Effector CD4-positive, alpha-beta T cell (primary cell): ENCODE results near the gene GPR55.
"Not testable (repeated sequence)": the region's sequence is repeated elsewhere in the genome, so short reads cannot be mapped to it uniquely, and the experiment has no call there.

Experiments used
- DNase-seq: peaks from one replicate; pipeline ENCODE4 v3.0.0-alpha.2; 2020

The GPR55 gene

DNA sequence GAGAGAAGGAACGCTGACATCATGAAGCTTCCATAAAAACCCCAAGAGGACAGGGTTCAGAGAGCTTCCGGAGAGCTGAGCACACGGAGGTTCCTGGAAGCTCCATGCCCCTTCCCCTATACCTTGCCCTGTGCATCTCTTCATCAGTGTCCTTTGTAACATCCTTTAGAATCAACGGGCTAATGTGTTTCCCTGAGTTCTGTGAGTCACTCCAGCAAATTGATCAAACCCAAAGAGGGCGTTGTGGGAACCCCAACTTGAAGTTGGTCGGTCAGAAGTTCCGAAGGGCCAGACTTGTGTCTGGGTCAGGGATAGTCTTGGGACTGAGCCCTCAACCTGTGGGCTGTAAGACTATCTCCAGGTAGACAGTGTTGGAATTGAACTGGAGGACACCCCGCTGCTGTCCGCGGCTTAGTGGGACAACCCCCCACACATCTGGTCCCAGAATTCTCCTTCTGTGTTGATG lies 25.9 kb upstream of the GPR55 start:
- DNase-seq = no peak

DNA sequence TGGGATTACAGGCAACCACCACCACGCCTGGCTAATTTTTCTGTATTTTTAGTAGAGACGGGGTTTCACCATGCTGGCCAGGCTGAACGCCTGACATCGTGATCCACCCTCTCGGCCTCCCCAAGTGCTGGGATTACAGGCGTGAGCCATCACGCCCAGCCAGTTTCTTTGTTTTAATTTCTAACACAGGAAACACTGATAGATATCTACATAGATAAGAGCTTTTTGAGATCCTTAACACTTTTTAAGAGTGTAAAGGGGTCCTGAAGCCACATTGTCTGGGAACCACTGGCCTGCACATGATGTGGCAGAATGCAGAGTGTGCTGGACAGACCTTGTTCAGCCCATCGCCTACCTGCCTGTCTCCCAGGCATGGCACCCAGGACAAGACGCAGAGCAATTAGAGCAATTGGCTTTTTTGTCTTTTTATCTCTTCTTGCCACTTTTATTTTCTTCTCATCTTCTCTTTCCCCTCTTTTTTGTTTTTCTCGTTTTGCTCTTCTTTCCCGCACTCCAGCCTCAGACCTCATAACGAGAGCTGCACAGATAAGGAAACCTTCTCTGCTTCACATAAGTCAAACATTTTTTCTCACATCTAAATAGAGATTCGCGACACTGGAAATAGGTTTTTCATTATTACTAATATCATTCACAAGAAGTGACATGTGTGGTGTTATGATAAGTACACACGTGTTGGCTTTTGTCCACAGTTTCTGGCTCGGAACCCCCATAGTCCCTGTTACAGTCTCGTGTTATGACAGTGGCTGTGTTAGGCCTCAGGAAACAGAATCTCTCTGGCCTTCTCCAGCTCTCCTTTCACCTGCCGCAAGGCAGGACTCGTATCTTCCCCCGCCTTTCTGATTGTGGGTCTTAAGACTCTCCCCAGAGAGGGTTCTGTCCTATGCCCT lies 25.2 kb upstream of the GPR55 start:
- DNase-seq = no peak

DNA sequence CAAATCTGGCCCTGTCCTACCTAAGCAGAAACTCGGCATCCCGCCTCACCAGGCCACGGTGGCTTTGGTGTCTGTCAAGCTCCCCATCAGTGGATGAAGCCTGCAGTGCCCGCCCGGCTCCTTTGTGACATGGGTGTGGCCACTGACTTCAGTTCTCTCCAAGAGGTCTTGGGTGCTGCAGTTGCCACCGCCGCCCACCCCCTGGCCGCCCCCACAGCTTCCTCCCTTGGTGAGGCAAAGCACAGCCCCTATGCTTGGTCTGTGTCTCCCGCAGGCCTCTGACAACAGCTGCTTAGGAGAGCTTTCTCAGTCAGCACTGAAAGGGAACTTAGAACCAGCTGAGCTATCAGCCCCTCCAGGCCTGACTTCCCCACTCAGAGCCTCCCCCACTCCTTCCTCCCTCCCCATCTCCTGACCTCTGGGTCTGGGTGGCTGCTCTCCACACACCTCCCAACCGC lies 22.9 kb upstream of the GPR55 start:
- DNase-seq = no peak

DNA sequence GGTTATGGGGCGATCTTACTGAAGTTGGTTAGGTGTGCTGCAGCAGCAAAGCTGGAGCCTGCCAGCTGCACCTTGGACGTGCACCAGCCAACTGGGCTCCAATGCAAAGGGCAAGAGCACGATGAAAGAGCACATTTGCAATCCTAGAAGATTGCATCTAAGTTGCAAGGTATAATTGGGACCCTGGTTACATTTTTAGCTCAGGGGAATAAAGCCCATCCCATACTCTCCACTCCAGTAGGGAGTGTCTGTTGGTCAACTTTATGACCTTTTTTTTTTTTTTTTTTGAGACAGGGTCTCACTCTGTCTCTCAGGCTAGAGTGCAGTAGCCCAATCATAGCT lies 22.2 kb upstream of the GPR55 start:
- no peak for DNase-seq

DNA sequence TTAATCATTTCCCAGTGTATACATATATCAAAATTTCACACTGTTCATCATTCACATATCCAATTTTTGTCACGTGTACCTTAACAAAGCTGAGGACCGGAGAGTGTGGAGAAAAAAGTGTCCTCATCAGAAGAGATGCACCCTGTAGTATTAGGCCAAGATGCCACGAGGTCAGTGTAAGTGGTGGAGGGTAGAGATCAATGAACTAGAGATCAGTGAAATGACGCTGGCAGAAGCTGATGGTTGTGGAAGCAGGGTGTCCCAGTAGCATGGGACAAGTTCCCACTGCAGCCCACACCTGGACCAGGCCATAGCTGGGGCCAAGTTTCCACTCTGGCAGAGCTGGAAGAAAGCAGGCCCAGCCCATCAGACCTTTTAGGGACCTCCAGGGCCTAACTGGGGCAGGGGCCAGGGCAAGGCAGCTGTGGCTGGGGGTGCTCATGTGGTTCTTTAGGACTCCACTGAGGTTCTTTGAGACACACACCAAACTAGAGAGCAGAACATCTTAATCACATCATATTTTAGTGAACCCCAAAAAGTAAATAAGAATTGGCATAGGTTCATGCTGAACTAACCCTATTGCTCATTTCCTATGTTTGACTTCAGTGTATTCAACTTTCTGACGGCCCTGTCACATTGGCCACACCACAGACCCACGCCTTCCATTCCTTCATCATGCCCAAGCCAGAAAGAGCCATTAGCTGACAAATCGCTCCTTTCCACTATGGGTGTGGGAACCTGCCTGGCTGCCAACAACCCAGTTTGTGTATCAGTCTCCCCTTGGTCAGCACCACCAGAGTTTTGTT lies 21.6 kb upstream of the GPR55 start:
- DNase-seq = no peak

DNA sequence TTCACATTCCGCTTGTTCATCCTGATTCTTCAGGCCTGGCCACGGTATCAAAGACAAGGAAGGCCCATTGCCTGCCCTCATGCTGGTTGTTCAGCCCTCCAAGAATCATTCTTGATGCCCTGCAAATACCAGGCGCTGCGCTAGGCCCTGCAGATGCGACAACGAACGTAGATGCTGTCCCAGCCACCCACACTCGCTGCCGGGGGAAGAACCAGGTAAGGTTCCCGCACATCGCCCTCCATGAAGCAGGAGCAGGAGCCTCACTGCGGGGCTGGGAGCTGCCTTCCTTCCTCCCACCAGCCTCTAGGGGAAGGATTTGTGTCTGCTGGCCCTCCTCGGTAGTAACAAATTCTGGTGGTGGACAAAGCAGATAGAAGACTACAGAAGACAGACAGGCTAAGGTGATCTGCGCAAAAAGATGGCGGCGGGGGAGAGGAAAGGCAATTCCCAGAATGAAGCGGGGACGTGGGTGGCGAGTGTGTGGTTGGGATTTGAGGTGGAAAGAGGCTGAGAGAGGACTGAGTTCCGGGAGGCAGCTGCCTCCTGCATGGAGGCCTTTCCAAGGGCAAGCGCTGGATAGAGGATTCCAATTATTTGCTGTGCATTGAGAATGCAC lies 19.8 kb upstream of the GPR55 start:
- DNase-seq = no peak

DNA sequence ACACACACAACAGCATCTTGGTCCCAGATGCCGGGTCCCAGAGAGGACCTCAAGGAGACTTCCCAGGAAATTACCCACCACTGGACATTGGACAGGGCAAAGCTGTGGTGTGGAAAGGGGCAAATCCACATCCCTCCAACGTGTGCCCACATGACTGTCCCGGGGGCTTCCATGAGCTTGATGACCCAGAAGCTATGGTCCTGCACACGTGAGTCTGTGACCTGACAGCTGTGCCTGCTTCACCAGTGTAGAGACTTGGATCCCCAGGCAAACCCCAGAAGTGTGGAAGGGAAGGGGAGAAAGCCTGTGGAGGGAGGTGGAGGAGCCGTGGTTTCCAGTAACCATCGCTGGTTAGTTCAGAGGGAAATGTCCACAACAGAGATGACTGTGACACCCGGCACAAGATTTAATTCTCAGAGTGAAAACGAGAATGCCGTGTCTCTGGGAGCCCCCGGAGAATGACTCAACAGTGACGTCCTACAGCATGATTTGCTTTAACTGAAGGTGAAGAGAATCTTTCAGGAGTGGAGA lies 19.1 kb upstream of the GPR55 start:
- DNase-seq = no peak

DNA sequence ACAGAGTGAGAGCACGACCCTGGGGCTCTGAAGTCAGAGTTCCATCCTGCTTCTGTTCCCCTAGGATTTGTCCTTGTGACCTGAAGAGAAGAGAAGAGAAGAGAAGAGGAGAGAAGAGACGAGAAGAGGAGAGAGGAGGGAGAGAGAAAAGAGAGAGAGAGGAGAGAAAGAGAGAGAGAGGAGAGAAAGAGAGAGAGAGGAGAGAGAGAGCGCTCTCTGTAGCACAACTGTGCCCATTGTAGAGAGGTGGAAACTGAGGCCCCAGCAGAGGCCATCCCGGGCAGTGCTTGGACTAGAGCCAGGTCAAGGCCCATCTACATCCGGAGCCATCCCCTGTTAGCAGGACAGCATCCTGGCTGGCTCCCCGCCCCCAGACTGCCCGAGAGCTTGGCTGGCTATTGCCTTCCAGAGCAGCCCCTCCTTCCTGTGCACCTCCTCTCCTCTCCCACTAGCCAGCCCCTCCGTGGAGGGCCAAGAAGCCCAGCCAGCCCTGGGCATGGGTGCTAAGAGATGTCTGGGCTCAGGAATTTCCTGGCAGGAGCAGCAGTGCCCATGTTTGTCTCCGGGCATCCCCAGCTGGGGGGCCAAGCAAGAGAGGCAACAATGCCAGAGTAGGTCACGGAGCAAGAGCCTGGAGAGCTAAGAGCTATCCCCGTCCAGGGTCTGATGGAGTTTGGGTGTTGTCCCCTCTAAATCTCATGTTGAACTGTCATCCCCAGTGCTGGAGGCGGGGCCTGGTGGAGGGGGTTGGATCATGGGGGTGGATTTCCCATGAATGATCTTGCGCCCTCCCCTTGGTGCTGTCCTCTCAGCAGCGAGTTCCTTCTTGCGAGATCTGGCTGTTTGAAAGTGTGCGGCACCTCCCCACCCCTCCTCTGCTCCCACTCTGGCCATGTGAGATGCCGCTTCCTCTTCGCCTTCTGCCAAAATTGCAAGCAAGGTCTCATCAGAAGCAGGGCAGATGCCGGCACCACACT lies 18.2 kb upstream of the GPR55 start:
- no peak for DNase-seq

DNA sequence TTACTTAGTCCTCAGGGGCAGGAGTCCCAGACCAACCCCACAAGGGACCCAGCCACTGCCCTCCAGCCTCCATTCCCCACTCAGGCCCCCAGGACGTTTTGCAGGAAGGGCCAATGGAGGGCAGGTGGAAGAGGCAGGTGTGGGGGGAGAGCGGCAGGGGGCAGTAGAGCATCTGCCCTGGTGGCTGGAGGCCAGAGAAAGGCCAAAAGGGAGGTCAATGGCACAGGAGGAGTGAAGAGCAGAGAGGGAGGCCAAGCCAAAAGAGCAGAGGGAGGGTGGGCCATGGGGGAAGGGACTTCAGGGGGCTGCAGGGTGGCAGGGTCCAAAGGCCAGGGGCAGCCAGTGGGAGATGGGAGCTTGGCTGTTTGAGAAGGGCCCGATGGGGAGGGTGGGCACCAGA lies 17.3 kb upstream of the GPR55 start:
- DNase-seq = no peak

DNA sequence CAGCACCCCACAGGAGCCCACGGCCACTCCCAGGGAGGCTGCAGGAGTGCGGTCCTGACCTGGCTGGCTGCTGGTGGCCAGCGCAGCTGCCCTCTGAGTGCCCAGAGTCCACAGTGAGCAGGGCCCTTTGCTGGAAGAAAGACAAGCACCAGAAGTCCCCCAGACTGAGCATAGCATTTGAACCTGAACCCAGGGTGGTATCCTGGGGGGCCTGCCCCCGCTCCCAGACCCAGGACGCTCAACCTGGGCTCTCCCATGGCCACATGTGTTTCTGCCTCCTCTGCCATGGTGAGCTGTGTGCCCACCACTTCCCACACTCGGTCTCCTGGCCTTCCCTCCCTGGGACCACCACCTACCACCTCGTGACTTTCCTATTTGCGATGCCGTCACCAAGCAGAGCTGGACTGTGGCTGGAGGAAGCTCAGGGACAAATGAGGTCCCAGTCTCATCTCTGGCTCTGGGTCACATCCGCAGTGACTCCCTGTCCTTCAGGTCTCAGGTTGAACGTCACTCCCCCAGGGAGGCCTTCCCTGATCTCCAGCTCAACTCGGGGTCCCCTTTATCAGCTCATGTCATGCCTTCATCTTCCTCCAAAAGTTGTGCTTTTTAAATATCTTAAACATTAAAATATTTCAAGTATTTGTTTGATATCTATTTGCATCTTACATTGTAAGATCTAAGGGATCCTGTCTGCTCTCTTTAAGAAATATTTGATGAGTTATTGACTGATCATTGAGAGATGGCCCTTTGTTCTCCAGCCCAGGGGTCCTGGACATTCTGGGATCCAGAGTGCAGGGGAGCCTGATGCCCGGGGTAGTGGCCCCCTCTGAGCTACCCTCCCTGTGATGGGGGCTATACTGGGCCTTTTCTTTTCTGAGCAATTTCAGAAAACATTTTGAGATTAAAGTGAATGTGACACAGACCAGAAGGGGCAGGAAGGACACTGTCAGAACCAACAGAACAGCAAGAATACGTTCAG lies 16.4 kb upstream of the GPR55 start:
- DNase-seq = no peak

DNA sequence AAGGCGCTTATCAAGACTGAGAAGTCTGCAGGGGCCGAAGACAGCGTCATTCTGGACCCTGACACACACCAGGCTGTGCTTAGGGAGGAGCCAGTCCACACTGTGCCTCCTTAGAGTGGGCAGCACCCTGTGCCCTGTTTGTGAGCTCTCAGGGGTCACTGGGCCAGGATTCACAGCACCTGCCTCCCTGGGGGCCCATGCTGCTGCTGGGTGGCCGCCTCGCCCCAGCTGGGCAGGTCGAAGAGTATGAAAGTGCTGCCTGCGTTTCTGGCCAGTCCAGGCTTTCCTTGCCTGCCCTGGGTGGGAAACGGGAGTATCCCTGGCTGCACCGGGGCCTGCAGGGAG lies 15.4 kb upstream of the GPR55 start:
- DNase-seq = no peak

DNA sequence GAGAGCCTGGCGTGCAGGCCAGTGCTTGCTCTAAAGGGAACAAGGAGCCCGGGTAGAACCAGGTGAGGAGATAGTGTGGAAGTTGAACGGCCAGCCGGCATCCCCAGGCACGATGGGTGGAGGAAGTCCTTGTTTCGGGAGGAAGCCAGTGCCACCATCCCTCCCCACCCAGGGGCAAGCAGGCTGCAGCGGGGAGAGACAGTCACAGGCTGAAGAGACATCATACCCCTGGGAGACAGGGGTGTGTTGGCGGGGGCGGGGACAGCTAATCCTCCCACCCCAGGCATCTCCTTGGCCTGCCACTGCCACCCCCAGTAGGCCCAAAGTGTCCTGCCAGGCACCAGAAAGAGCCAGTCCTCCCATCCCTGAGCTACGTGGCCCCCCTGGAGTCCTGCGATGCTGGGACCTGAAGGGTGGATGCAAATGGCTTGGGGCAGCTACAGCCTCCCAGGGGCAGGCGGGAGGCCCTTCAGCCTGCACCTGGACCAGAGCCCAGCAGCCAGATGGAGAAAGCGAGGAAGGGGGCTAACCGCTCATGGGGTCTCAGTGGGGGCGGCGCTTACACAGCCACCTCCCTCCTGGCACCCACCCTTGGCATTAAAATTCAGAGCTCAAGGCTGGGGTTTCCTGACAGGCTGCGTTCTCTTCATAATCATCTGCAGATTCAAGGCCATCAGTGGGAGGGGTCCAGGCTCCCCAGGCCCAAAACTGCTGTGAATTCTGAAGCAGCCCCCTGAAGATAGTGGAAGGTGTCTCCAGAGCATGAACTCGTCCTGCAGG lies 14.8 kb upstream of the GPR55 start:
- no peak for DNase-seq

DNA sequence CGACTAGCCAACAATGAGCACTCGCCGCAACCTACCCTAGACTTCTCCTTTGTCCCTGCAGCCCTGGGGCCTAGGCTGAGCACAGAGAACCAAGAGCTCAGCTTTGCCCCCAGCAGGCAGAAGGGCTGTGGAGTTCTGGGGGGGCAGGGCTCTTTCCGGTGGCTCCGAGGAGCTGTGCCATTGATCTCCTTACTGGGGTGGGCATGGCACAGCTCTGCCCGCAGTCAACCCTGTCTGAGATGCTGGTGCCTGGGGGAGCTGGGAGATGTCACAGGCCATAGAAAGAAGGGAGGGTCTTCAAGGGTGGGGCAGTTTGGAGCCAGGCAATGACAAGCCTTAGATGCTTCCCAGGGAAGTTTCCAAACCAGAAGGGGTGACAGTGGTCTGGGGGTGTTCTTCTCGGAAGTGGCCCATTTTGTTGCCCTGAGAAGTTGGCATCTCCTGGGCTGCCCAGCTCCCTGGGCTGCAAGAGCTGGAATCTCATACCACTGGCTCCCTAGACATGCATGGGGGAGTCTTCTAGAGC lies 14.1 kb upstream of the GPR55 start:
- no peak for DNase-seq

DNA sequence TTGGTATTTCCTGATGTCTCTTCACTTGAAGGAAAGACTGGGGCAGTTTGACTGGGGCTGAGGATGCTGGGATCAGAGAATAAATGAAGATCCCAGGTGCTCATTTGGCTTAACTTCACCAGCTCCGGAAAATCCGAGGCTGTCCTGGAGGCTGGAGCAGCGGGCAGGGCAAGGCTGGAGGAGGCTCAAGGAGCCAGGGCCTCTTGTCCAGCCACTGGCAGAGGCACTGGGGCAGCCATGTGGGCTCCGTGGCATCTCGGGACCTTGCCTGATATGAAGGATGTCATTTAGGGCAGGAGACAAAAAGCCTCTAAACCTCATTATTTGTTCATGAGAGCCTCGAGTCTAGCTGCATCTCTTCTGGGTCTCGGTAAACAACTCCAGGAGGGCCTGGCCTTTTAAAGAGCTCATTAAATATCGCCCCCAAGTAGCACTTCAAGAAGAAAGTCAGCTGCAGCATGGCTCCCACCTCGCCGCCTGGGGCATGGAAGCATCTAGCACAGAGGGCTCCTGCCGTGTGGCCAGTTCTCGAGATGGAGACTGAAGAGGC lies 13.5 kb upstream of the GPR55 start:
- DNase-seq = no peak

DNA sequence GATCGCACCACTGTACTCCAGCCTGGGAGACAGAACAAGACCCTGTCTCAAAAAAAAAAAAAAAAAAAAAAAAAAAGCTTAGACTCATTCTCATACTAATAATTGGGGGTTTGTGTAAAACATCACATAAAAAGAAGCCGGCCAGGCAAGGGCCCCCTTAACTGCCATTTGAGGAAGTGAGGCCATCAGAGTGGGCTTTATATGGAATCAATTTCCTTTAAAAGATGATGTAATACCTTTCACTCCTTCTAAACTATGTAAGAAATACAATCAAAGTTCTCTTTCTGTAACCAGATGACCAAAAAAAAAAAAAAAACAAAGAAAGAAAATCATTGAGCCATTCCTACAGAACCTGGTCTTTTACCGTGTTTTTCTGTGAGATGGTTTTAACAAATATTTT lies 13.1 kb upstream of the GPR55 start:
- DNase-seq = no peak

DNA sequence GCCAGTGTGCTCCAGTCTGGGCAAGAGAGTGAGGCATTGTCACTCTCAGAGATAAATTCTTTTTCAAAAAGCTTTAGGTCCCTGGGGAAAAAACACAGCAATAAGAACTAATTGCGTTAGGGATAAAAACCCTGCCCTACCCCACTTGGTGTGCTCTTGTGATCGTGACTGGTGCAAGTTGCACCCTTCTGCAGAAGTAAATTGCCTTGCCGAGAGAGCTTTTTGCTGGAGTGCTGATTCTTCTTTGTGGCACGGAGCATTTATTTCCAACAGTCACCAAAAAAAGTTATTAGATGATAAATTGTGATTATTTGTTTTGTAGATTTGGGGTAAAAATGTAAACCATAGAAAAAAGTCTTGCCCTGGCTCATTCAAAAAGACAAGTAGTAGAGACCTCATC lies 12.3 kb upstream of the GPR55 start:
- DNase-seq = no peak

DNA sequence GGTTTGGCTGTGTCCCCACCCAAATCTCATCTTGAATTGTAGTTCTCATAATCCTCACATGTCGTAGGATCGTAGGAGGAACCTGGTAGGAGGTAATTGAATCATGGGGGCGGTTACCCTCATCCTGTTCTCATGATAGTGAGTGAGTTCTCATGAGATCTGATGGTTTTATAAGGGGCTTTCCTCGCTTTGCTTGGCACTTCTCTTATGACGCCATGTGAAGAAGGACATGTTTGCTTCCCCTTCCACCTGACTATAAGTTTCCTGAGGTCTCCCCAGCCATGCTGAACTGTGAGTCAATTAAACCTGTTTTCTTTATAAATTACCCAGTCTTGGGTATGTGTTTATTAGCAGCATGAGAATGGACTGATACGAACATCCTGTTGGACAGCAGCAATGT lies 11.2 kb upstream of the GPR55 start:
- DNase-seq = not testable (repeated sequence)

DNA sequence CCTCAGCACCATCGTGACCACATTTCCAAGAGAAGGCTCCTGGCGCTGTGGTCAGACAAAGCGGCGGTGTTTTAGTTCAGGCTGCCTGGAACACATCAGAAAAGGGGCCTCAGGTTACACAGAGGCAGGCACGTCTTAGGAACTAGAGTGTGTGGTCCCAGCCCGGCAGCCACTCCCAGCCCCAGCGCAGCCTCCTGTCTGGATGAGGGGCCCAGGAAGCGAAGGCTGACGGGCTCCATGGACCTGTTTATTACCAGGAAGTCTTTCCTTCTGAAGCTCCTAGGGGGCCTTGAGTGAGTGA lies 10.0 kb upstream of the GPR55 start:
- DNase-seq = no peak

DNA sequence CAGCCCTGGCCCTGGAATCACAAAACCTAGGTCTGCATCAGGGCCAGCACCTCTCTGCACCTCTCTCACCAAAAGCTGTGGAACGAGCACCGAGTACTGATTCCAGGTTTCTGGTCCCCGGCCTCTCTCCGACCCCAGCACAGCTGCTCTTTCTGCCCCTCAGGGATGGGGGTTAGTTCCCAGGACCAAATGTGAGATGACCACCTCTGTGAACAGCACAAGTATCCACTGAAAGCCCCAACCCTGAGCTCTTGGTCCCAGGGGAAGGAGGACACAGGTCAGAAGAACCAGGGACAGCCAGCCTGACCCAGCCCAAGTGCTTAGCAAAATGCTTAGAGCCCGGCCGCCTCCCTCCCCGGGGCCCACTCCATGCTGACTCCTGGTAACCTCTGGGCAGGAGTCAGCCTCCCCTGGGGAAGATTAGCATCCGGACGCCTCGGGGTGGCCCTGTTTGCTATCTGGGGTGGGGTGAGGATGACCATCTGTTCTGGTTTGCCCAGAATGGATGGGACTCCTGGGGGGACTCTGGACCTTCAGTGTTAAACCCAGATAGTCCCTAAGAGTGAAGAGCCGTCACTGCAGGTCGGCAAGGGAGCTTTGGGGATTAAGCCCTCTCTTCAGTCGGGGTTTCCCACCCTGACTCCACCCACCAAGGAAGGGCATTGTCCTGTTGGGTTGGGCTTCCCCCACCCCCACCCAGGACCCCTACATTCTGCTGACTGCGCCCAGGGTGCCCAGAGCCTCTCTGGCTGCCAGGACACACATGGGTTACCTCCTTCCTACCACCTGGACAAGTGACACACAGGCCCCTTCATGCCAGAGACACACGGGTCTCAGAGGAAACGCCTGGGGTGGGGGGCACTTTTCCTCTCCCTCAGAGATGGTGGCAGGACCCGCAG lies 9.4 kb upstream of the GPR55 start:
- no peak for DNase-seq
